Measurements from ENCODE around the gene KCNQ1OT1.

KCNQ1OT1 gene

DNA sequence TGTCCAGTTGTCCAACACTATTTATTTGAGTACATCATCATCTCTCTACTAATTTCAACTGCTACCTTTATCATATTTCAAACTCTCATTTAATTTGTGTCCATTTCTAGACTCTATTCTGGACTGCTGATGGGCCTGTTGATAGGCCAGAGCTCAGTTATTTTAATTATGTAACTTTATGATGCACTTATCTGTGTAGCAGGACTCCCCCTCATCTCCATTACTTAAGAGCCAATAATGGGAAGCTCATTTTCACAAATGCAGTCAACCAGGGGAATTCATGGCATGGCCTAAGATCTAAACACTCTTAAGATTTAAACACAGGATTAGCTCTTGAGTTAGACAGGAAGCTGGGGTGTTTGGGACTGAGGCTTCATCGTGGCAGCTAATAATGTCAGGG is 21.4 kb downstream of the KCNQ1OT1 start:
- DNase-seq (ENCODE audit: low read depth), result no peak
- no peak overlapping the region for H3K4me3 ChIP-seq (ENCODE audit: low read depth, low read length)
- TF ChIP-seq CTCF (IDR thresholded peaks at IDR 0.05; ENCODE audit: control insufficient read depth, extremely low read depth, insufficient read depth), result no peak

DNA sequence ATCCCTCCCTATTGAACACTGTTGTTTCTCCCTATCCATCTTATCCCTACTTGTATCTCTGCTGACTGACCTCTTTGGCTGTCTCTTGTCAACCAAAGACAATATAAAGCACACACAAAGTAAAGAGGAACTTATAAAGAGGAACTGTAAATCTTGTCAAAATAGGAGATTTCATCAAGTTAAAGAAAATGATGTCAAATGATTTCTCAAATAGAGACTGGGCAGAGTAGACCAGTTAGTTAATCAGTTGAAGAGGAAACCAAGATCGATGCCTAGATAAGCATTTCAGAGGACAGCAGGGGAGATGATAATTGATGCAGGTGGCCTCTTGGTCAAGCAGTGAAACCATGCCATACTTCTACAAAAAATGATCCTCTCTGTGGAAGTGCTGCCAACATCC is 22.7 kb downstream of the KCNQ1OT1 start:
- TF ChIP-seq CTCF (IDR thresholded peaks at IDR 0.05; ENCODE audit: control insufficient read depth, extremely low read depth, insufficient read depth), result no peak
- no peak overlapping the region for H3K4me3 ChIP-seq (ENCODE audit: low read depth, low read length)
- DNase-seq (ENCODE audit: low read depth), result no peak

- no peak for DNase-seq (ENCODE audit: low read depth)
- no peak overlapping the region for H3K4me3 ChIP-seq (ENCODE audit: low read depth, low read length)
- TF ChIP-seq CTCF (IDR thresholded peaks at IDR 0.05; ENCODE audit: control insufficient read depth, extremely low read depth, insufficient read depth), result no peak
These were observed 24.3 kb downstream of the KCNQ1OT1 start for GRCh38 chr11:2675540-2675939.

DNA sequence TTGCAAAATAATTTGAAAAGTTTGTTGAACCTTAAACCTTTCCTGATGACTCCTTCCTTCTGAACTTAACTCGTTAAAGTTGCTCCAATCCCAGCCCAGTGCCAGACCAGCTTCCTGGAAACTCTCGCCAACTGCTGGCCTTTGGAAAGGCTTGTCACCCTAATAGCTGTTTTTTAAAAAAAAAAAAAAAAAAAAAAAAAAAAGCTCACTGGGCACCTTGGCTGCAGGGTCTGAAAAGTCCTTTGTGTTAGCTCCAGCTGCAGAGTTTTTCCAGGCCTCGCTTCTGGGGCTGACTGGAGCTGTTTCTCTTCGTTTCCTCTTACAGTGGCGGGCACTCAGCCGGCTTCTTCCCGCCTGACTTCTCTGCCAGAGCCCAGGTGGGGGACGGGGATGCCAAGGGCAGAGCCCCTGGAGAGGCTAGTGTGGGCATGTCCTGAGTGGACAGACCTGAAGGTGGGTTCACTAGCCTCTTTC is 25.1 kb downstream of the KCNQ1OT1 start:
- TF ChIP-seq CTCF (IDR thresholded peaks at IDR 0.05; ENCODE audit: control insufficient read depth, extremely low read depth, insufficient read depth), result no peak
- no peak overlapping the region for H3K4me3 ChIP-seq (ENCODE audit: low read depth, low read length)
- no peak for DNase-seq (ENCODE audit: low read depth)

GRCh38 chr11:2673871-2674471 is 25.8 kb downstream of the KCNQ1OT1 start:
- no peak for DNase-seq (ENCODE audit: low read depth)
- TF ChIP-seq CTCF (IDR thresholded peaks at IDR 0.05; ENCODE audit: control insufficient read depth, extremely low read depth, insufficient read depth), result no peak
- H3K4me3 ChIP-seq (ENCODE audit: low read depth, low read length), result no peak overlapping the region

DNA sequence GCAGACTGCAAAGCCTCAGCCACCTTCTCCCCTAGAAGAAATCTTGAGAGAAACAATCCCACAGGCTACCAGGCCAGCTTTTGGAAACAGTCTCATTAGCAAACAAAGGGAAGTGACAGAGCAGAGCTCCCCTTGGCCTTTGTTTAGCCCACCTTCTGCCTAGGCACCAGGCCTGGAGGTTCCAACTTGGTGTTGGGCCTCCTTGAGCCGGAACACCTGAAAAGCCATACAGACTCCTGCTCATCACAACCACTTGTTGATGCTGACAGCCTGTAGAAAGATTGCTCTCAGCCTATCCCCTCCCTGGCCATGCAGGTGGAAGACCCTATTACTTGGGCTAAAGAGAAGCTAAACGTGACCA is 26.6 kb downstream of the KCNQ1OT1 start:
- no peak for DNase-seq (ENCODE audit: low read depth)
- no peak for TF ChIP-seq CTCF (IDR thresholded peaks at IDR 0.05; ENCODE audit: control insufficient read depth, extremely low read depth, insufficient read depth)

DNA sequence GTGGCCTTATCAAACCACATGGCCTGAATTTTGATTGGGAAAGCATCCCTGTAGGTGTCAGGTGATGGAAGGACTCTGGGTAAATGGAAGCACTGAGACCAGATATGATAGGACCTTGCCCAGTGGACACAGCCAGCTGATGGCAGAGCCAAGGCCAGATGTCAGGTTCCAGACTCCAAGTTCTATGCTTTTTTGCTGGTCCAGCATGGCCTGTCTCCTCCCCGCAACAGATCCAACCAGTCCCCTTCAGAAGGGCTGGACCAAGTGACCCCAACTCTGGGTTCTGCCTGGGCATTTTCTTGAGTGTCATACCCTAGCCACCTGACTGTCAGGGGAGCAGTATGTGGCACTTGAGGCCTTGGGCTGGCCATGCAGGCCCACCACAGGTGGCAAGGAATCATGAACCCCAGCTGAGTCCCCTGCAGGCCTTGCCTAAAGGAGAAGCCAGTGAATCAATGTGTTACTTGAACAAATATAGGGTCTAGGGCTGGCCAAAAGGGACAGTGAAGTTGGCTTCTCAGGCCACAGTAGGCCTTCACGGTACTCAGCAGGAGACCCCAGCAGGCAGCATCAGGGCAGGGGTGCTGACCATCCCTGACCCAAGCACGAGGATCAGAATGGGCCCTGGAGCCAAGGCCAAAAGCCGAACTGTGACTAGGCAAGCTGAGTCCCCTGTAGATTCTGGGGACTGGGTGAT is 27.1 kb downstream of the KCNQ1OT1 start:
- TF ChIP-seq CTCF (IDR thresholded peaks at IDR 0.05; ENCODE audit: control insufficient read depth, extremely low read depth, insufficient read depth), result no peak
- H3K4me3 ChIP-seq (ENCODE audit: low read depth, low read length), result no peak overlapping the region
- DNase-seq (ENCODE audit: low read depth), result no peak

More for the DNA sequence above, 26.6 kb downstream of the KCNQ1OT1 start:
- H3K4me3 ChIP-seq (ENCODE audit: low read depth, low read length), result no peak overlapping the region

Measured in LNCaP clone FGC (cell line).